HepG2 (cell line): Measurements from ENCODE around the gene SELENOI. TPM values are rescaled to one million over a fixed set of nuclear protein-coding genes. Genes with fewer than 3 reads are reported as not detected.
"Not testable (repeated sequence)": the region's sequence is repeated elsewhere in the genome, so short reads cannot be mapped to it uniquely, and the experiment has no call there.

Source experiments
- ATAC-seq: fragments of 200-7000 bp; cut with Tn5 transposase; 3 replicates; pipeline ENCODE4 v1.9.1; 2020; ENCODE audit warnings: mild to moderate bottlenecking, moderate library complexity
- BruUV-seq: library from RNA; stranded (reverse); fragments of 400-500 nt; replicated peaks from 2 replicates; lab custom pipeline; 2021; lab: Mats Ljungman, UMichigan
- CTCF ChIA-PET: fragments of 300-600 bp; formaldehyde crosslinking; extraction: SDS; loops from one replicate; lab custom pipeline; 2021; ENCODE audit warnings: low total read pairs, inconsistent platforms, low intra/inter-chr PET ratio; lab: Yijun Ruan, JAX
- POLR2A ChIA-PET: fragments of 350-600 bp; sonication (Branson Sonifier 250); formaldehyde crosslinking; loops from one replicate; lab custom pipeline; 2020; ENCODE audit warnings: antibody characterized with exemption, inconsistent platforms; lab: Yijun Ruan, JAX
- DNase-seq: peaks from one replicate; pipeline ENCODE4 v3.0.0-alpha.2; 2015; ENCODE audit warnings: low spot score
- FAIRE-seq: peaks from 3 replicates; lab custom pipeline; 2011; peaks lifted over from hg19 to GRCh38; lab: Jason Lieb, UNC
- H2AFZ ChIP-seq: one replicate; pipeline ENCODE4 v1.6.1; 2011; ENCODE audit warnings: low read length, inconsistent platforms
- H3K27ac ChIP-seq: fragments of 300-600 bp; 3 replicates; pipeline ENCODE4 v1.8.0; 2011; ENCODE audit warnings: mixed run types, mild to moderate bottlenecking, mixed read lengths, low read length, inconsistent platforms; ENCODE audit not compliant: insufficient read depth; ENCODE audit errors: extremely low read length
- H3K27me3 ChIP-seq, 2 experiments: fragments of 200-600 bp in 1 of 2; 2 replicates in 1 of 2; 3 replicates in 1 of 2; pipeline versions ENCODE4 v1.6.0 to v1.8.0; 2011; ENCODE audit warnings: low read length in 2 of 2, mild to moderate bottlenecking in 2 of 2, moderate library complexity in 2 of 2, inconsistent platforms in 1 of 2; ENCODE audit not compliant: insufficient read depth in 2 of 2, control insufficient read depth in 1 of 2
- H3K36me3 ChIP-seq, 2 experiments: fragments of 200-600 bp in 1 of 2; replicated peaks in 1 of 2; 2 replicates in 1 of 2; 3 replicates in 1 of 2; pipeline versions ENCODE4 v1.5.1 to v1.8.0; 2011; ENCODE audit warnings: low read length in 2 of 2, inconsistent platforms in 1 of 2; ENCODE audit not compliant: insufficient read depth in 2 of 2, control insufficient read depth in 1 of 2
- H3K4me1 ChIP-seq: 2 replicates; pipeline ENCODE4 v1.5.1; 2012; ENCODE audit warnings: low read length, inconsistent platforms; ENCODE audit not compliant: insufficient read depth
- H3K4me2 ChIP-seq: 2 replicates; pipeline ENCODE4 v1.6.0; 2011; ENCODE audit warnings: low read depth, low read length, inconsistent platforms
- H3K4me3 ChIP-seq, 3 experiments: fragments of 200-600 bp in 1 of 3; sonication (generic), shearing (Covaris generic) in 1 of 3; replicated peaks in 1 of 3; 2 replicates each; pipeline ENCODE4 v1.5.1; 2011 to 2016; ENCODE audit warnings: low read length in 3 of 3, inconsistent platforms in 2 of 3, low read depth in 2 of 3, mild to moderate bottlenecking in 2 of 3, control low read depth in 1 of 3, mixed read lengths in 1 of 3; ENCODE audit not compliant: insufficient read depth in 1 of 3
- H3K79me2 ChIP-seq: one replicate; pipeline ENCODE4 v1.6.1; 2011; ENCODE audit warnings: low read length, inconsistent platforms; ENCODE audit not compliant: insufficient read depth
- H3K9ac ChIP-seq: 2 replicates; pipeline ENCODE4 v1.6.0; 2011; ENCODE audit warnings: mild to moderate bottlenecking, low read depth, low read length, inconsistent platforms; ENCODE audit not compliant: insufficient read depth
- H3K9me3 ChIP-seq: 2 replicates; pipeline ENCODE4 v1.5.1; 2012; ENCODE audit warnings: mild to moderate bottlenecking, low read length
- H4K20me1 ChIP-seq: 2 replicates; pipeline ENCODE4 v1.6.0; 2011; ENCODE audit warnings: inconsistent platforms, mild to moderate bottlenecking, low read length, moderate library complexity; ENCODE audit not compliant: insufficient read depth
- GZF1 ChIP-seq: sonication (generic); formaldehyde crosslinking; IDR thresholded peaks from 2 replicates; pipeline ENCODE4 v1.5.1; 2020; ENCODE audit warnings: mild to moderate bottlenecking, missing genetic modification reagents
- ISL2 ChIP-seq: sonication (generic); formaldehyde crosslinking; IDR thresholded peaks from 2 replicates; pipeline ENCODE4 v1.5.0; 2020; ENCODE audit warnings: missing genetic modification reagents
- ZBTB37 ChIP-seq: sonication (generic); formaldehyde crosslinking; IDR thresholded peaks from 2 replicates; pipeline ENCODE4 v1.4.0; 2020; ENCODE audit warnings: mild to moderate bottlenecking, missing genetic modification reagents
- ZNF20 ChIP-seq: sonication (generic); formaldehyde crosslinking; IDR thresholded peaks from 2 replicates; pipeline ENCODE4 v1.4.0; 2020; ENCODE audit warnings: mild to moderate bottlenecking, moderate library complexity, missing genetic modification reagents
- ZNF768 ChIP-seq: sonication (generic); formaldehyde crosslinking; IDR thresholded peaks from 2 replicates; pipeline ENCODE4 v1.4.0; 2020; ENCODE audit warnings: missing genetic modification reagents
- WGBS: methylation state at CpG from one replicate; pipeline ENCODE4 v1.1.6; 2017; ENCODE audit warnings: low lambda C conversion rate; 5-methylcytosine and 5-hydroxymethylcytosine counted together
- in situ Hi-C: cut with HindIII; loops from 2 replicates; pipeline ENCODE4 v1.10.0; 2017; ENCODE audit warnings: low pct_unique_long_range_greater_than_20kb; ENCODE audit not compliant: extremely low pct_ligation_motif_present
- intact Hi-C: fragments of 100-400 bp; cut with micrococcal nuclease; formaldehyde crosslinking; loops from one replicate; pipeline ENCODE4 v1.10.0; 2022; ENCODE audit not compliant: unreplicated experiment
- polyA plus RNA-seq, 8 experiments: library from polyadenylated mRNA; depleted of rRNA in 3 of 8; stranded (reverse) in 7 of 8; unstranded in 1 of 8; fragments of >200 nt; fragmentation: Illumina TruSeq in 4 of 8; extraction: Trizol in 4 of 8; gene quantifications; 2 replicates each; pipeline versions ENCODE4 v1.2.1 to v1.2.3, GENCODE V29; 2011 to 2016; ENCODE audit warnings: low read depth in 4 of 8, missing spikeins in 1 of 8, mixed read lengths in 1 of 8; ENCODE audit not compliant: insufficient read depth in 1 of 8
- total RNA-seq, 5 experiments: library from RNA; depleted of rRNA; stranded (reverse); fragments of >200 nt; fragmentation: Illumina TruSeq; extraction: Trizol; gene quantifications; 2 replicates each; pipeline ENCODE4 v1.2.3, GENCODE V29; 2016; ENCODE audit warnings: low read depth in 1 of 5

SELENOI gene
- total and polyA plus RNA-seq, 2 of the 13 experiments (the other 11 are each of a cell fraction or from before 2014, with no cell fraction given), result 27.7 to 60.3 TPM

DNA sequence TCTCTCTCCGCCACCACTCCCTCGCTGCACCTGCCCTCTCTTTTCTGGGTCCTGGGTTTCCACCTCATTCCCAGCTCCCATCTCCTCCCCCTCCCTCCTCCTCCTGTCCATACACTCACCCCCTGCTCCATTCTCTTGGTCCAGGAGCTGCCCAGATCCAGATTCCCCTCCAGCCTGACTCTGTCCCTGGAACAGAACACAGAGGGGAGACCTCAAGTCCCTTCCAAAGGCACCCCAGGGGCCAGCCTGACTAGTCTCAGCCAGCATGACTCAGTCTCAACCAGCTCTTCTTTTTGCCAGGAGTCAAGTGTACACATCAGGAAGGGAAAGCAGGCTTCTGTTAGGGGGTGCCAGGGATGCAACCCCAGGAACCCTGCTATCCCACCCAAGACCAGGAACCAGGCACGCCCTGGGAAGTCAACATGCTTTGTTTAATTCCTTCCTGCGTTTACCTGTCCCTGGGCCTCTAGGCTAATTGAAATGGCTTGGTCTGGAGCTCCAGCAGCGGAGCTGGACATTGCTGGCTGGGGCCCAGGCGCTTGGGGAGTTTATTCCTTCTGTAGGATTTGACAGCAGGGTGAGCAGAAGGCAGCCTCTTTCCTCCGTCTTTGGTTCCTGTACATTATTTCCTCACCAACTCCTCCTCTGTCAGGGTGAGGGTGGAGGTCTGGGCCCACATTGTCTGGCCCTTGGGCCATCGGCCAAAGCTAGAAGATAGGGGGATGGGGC, 28.4 kb upstream of the SELENOI start (continued):
- TF ChIP-seq ZBTB37 (CRISPR knock-in tag), result no peak
- no peak for TF ChIP-seq GZF1
- TF ChIP-seq ZNF20 (CRISPR knock-in tag), result no peak
- TF ChIP-seq, all 625 proteins: peak for 0

GRCh38 chr2:26318950-26319349, 27.0 kb upstream of the SELENOI start:
- POLR2A ChIA-PET, result interaction anchor here (1.3 kb wide), 1 partner anchor 27 kb away, joined by 4 read pairs; the partner anchor contains the start of gene SELENOI
- CTCF ChIA-PET, result no interaction called here
- in situ Hi-C loops, result loop anchor here (5.0 kb wide), 1 partner anchor 148 kb away; no protein-coding TSS in a partner anchor
- Histone ChIP-seq H3K27me3 (peaks cover 8 to 42% of the 10 kb centered on the region in 2 experiments; a peak in 4 of 5 replicates), H3K4me2 (no peak overlapping the region), H3K79me2 (no peaks in the 10 kb centered on the region), H3K4me1 (0 out of 2 replicates have a peak, but pooled peaks cover 8% of the 10 kb centered on the region), H3K4me3 (no peak overlapping the region), H3K9me3 (no peaks in the 10 kb centered on the region), H3K9ac (no peak overlapping the region), H3K27ac (no peak overlapping the region), H2AFZ (no peak overlapping the region), H3K36me3 (no peaks in the 10 kb centered on the region), H4K20me1 (no peaks in the 10 kb centered on the region)
- intact Hi-C loops, result no loop called here
- ATAC-seq, result no peak
- 19% methylated on average over 6 of the region's 6 CpGs for WGBS
- no peak for TF ChIP-seq ISL2 (CRISPR knock-in tag)
- 0 out of 2 replicates have a peak, but pooled peaks have one; percentile 11 for TF ChIP-seq ZNF768 (CRISPR knock-in tag)
- DNase-seq, result no peak
- no peak for FAIRE-seq
- no TSS peak for BruUV-seq

- H3K36me3 ChIP-seq, H3K79me2 ChIP-seq, H4K20me1 ChIP-seq, H3K9ac ChIP-seq, POLR2A ChIA-PET, H3K4me3 ChIP-seq, H2AFZ ChIP-seq, ATAC-seq, FAIRE-seq, CTCF ChIA-PET, in situ Hi-C loops, DNase-seq, H3K27me3 ChIP-seq, BruUV-seq, H3K9me3 ChIP-seq, H3K4me2 ChIP-seq, H3K27ac ChIP-seq, intact Hi-C loops: not testable (repeated sequence)
- peaks cover 25% of the 10 kb centered on the region for H3K4me1 ChIP-seq
These were observed 21.5 kb upstream of the SELENOI start for GRCh38 chr2:26324479-26324878.
